Omental fat pad (tissue), 4 donors: ENCODE results near the gene MEGF11. TPM values are rescaled to one million over a fixed set of nuclear protein-coding genes. Genes with fewer than 3 reads are reported as not detected.

Experiments
- ATAC-seq: fragments of 150-250 bp; one replicate; pipeline ENCODE4 v1.9.1; 2016; ENCODE audit warnings: mild to moderate bottlenecking, moderate library complexity; ENCODE audit not compliant: low FRiP score
- DNase-seq: peaks from one replicate; pipeline ENCODE4 v3.0.0-alpha.2; 2019; ENCODE audit warnings: low spot score
- total RNA-seq, 4 donors: library from RNA; depleted of rRNA; stranded (reverse); fragments of >200 nt; gene quantifications; one replicate each; pipeline ENCODE4 v1.1.0, GENCODE V29; 2016
- TF ChIP-seq, protein P1 (sequence below), 3 donors: fragments of 450-650 bp; IDR thresholded peaks; one replicate each; pipeline ENCODE4 v1.5.1; 2016 to 2017; ENCODE audit warnings: antibody characterized with exemption in 3 of 3, mild to moderate bottlenecking in 3 of 3, moderate library complexity in 2 of 3

MEGF11 gene
- total RNA-seq, 4 donors from 2014 or later, result 0.47 TPM; not detected in 3

DNA sequence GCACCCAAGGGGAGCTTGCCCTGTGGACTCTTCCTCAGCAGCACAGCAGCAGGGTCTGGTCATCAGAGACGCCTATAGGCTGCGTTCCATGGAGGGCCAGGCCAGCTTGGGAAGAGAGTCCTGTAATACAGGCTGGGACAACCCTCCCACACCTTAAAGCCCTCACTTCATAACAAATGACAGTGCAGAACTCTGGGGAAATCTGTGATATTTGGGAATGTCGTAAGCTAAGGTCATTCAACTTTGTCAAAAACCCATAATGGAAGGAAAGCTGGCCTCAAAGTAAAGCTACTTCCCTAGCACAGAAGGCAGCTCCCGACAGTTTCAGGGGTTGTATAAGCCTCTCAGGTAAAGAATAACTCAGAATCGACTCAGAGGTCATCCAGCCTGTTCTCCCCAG lies 133.1 kb downstream of the MEGF11 start:
- TF ChIP-seq, protein P1, sequence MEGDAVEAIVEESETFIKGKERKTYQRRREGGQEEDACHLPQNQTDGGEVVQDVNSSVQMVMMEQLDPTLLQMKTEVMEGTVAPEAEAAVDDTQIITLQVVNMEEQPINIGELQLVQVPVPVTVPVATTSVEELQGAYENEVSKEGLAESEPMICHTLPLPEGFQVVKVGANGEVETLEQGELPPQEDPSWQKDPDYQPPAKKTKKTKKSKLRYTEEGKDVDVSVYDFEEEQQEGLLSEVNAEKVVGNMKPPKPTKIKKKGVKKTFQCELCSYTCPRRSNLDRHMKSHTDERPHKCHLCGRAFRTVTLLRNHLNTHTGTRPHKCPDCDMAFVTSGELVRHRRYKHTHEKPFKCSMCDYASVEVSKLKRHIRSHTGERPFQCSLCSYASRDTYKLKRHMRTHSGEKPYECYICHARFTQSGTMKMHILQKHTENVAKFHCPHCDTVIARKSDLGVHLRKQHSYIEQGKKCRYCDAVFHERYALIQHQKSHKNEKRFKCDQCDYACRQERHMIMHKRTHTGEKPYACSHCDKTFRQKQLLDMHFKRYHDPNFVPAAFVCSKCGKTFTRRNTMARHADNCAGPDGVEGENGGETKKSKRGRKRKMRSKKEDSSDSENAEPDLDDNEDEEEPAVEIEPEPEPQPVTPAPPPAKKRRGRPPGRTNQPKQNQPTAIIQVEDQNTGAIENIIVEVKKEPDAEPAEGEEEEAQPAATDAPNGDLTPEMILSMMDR (IDR thresholded peaks at IDR 0.05), result no peak
- ATAC-seq (no peak), DNase-seq (no peak)

- ATAC-seq (no peak), DNase-seq (no peak)
- TF ChIP-seq, protein P1 (IDR thresholded peaks at IDR 0.05), result no peak
Observed at GRCh38 chr15:66117841-66118240, 135.7 kb downstream of the MEGF11 start.

- DNase-seq (no peak), ATAC-seq (no peak)
- TF ChIP-seq, protein P1 (IDR thresholded peaks at IDR 0.05), result no peak
Observed at GRCh38 chr15:66115568-66116206, 137.9 kb downstream of the MEGF11 start.

DNA sequence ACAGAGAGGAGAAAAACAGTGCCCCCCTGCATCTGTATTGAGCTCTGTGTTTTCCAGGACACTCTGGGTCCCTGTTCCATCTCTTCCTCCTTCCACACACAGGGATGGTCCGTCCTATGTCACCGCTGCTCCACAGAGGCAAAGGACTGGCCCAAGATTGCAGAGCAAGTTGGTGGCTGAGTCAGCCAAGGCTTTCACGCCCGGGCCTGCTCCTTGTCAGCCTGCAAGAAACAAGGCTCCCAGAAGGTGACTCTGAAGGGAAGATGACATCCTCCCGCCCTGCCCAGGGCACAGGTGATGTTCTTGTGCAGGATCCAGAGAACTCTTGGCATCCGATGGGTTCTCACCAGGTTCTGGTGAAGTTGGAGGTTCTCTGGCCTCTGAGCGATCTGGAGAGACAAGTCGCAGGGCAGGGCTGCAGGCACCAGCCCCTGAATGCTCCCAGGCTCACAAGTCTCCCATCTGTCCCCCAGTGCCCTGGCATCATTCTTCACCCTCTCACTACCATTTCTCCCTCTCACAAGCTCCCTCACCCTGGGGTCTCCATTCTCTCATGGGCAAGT lies 138.6 kb downstream of the MEGF11 start:
- TF ChIP-seq, protein P1 (IDR thresholded peaks at IDR 0.05), result no peak
- ATAC-seq (no peak), DNase-seq (no peak)

DNA sequence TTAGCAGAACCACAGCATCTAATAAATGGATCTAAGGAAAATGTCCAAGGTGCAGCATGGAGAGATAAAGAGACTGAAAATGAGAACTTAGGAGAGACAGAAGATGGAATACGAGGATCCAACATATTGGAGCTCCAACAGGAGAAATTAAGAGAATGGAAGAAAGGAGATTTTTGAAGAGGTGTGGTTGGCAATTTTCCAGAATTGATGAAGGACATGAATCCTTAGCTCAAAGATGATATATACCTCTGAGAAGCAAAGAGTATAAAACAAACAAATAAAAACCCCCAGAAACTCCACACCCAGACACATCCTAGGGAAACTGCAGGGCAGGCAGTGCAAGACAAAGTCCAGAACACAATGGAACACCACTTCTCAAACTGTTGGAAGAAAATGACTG lies 141.2 kb downstream of the MEGF11 start:
- ATAC-seq (no peak), DNase-seq (no peak)
- TF ChIP-seq, protein P1 (IDR thresholded peaks at IDR 0.05), result no peak

- no peak for ATAC-seq
- TF ChIP-seq, protein P1 (IDR thresholded peaks at IDR 0.05), result no peak
- DNase-seq, result no peak
Observed at GRCh38 chr15:66111363-66111762, 142.2 kb downstream of the MEGF11 start.

DNA sequence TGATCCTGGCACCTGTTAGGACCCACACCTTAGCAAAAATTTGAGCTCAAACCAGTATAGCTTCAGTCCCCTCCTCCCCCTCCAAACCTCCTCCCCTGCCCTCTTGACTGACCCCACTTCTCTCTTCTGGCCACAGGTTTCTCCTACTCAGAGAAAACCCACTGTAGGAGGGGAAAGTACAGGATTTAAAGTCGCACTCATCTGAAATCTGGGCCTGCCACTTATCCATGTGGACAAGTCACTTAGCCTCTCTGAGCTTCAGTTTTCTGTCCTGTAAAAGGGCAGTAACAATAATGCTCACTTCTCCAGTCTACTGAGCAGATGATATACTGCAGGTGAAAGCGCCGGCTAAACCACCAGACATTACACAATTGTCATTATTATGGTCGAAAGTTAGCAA lies 142.7 kb downstream of the MEGF11 start:
- TF ChIP-seq, protein P1 (IDR thresholded peaks at IDR 0.05), result no peak
- DNase-seq, result no peak
- no peak for ATAC-seq
